HUDEP-2 (cell line): ENCODE data around the gene YES1.

ENCODE experiments used
- DNase-seq, 76 experiments: peaks; one replicate each; lab custom pipeline; 2025; ENCODE audit not compliant: unreplicated experiment in 76 of 76; lab: John Stamatoyannopoulos, UW

The YES1 gene

DNA sequence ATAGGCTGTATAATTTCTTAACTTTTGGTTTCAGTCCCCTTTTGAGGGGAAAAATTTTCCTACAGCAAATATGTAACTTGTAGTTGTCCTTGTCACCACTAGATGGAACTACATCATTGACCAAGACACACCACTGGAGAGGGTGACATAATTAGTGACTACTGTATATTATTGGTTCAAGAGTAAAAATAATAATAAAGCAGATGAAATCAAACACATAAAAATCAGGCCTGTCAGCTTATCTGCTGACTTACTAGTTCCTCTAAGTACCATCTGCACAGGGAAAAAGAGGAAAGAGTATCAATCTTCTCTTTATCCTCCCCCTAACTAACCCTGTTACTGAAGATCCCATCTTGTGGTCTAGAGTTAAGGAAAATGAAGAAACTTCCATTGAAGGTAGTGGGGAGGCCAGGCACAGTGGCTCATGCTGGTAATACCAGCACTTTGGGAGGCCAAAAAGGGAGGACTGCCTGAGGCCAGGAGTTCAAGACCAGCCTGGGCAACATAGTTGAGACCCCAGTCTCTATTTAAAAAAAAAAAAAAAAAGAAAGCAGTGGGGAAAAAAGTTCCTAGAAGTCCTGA lies 70.0 kb downstream of the YES1 start:
- DNase-seq = peak in 14 of 76 experiments; percentile 0 to 70 (median 13)

DNA sequence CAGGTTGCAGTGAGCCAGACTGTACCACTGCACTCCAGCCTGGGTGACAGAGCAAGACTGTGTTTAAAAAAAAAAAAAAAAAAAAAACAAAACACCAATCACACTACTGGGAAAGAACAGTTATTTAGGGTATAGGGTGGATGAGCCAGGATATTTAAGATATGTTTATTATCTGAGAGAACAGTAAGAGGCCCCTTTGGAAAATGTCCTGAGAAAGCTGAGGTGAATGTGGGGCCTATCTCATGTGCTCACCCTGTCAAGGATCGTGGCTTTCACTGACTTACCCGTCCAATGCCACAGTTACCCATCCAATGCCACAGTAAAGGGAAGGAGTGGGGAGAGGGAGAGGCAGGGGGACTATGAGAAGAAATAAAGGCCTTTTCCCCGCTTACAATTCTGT lies 79.7 kb downstream of the YES1 start:
- peak in 9 of 76 experiments; percentile 0 to 64 (median 17) for DNase-seq

DNA sequence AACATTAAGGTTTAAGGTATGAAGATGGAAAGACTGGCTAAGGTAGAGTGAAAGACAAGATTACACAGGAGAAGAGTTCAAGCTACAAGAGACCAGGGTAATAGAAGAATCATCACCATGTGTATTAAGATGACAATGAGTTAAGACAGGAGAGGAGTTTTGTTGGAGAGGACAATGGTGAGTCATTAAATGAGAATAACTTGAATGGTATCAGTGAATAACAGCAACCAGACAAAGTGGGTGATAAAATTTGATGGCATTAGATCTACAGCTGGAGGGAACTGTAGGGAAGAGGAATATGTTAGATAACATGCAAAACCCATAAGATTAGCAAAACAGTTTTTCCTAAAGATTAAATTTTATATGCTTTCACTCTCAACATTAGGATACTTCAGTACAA lies 80.9 kb downstream of the YES1 start:
- DNase-seq = peak in 30 of 76 experiments; percentile 0 to 82 (median 28)

DNA sequence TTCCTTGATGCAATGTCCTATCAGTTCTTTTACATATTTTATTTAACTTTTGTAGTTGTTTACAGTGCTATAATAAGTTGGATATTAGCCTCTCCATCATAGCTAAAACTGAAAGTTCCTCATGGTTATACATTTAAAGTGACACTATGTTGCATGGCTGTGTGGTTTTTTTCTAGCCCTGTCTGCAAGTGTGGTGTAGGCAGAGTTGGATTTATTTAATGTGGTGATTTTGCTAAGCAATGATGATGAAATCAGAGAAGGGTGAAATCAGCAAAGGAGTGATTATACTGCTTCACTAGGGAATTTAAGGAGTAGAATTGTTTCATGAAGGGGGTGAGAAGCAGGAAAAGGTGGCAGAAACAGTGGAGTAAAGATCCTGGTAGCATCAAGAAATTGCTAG lies 81.3 kb downstream of the YES1 start:
- peak in 1 of 76 experiments; percentile 37 for DNase-seq

DNA sequence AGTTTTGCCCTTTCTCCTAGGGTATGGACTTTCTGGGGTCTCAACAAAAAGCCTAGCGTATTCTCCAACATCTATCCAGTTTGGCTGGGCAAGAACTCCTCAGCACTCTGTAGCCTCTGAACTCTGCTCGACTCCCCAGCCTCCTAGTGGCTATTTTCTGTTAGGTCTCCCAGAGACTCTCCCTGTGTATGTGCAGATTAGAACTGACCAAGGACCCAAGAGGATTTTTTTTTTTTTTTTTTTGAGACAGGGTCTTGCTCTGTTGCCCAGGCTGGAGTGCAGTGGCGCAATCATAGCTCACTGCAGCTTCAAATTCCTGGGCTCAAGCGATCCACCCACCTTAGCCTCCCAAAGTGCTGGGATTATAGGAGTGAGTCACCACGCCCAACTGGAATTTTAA lies 81.9 kb downstream of the YES1 start:
- DNase-seq = peak in 9 of 76 experiments; percentile 0 to 29 (median 15)

DNA sequence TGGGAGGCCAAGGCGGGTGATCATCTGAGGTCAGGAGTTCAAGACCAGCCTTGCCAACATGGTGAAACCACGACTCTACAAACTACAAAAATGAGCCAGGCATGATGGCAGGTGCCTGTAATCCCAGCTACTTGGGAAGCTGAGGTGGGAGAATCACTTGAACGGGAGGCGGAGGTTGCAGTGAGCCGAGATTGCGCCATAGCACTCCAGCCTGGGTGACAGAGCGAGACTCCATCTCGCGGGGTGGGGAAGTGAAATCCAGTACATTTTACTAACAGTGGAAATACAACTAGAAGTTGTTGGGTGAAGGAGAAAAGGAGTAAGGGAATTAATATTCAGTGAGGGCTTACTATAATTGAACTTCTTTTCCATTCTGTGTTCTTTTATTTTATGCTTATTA lies 86.4 kb downstream of the YES1 start:
- DNase-seq = no peak

DNA sequence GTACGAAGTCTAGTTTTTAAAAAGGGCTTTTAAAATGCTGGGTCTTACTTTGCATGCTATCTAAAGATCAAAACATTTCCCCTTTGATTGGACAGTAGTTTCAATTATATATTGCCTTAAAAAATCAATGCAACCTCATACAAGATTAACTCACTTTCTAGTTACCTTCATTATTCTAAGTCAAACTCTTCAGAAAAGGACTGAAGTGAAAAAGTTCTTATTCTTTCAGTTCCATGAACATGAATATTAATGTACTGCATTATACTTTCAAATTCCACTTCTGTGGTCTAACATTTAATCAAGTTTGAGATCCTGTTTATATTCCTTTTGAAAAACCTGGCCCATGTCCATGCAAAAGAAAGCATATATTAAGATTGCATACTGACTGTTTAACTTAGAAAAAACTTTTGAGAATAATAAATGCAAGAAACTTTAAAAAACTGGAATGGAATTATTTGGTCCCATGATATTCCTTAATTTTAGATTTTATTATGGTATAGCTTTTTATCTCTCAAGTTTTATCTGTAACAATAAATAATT lies 88.4 kb downstream of the YES1 start:
- DNase-seq = no peak

DNA sequence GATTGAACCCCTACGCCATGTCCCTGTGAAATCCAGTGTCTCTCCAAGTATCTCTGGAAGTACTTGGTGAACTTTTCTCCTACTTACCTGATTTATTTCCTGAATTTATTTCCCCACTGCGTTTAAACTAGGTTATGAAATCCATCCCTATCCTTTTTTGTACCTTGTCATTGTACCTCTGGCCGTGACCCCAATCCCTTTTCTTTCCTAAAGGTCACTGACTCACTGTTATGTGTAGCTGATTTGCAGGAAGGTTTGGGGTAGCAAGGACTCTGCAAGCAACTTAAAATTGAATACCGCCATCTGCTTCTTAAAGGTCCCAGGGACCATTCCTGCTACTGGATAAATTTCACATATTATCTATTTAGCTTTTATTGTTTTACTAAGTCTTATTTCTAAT lies 95.0 kb downstream of the YES1 start:
- DNase-seq = no peak

DNA sequence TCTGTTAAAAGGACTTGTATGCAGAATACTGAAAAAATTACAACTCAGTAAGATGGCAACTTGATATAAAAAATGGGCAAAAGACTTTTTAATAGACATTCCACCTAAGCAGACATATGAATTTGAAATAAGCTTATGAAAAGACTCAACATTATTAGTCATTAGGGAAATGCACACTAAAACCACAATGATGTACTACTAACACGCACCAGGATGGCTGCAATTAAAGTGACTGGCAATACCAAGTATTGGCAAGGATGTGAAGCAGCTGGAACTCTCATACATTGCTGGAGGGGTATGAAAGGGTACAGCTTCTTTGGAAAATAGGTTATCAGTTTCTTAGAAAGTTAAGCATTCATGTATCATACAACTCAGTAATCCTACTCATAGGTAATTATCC lies 96.4 kb downstream of the YES1 start:
- no peak for DNase-seq

DNA sequence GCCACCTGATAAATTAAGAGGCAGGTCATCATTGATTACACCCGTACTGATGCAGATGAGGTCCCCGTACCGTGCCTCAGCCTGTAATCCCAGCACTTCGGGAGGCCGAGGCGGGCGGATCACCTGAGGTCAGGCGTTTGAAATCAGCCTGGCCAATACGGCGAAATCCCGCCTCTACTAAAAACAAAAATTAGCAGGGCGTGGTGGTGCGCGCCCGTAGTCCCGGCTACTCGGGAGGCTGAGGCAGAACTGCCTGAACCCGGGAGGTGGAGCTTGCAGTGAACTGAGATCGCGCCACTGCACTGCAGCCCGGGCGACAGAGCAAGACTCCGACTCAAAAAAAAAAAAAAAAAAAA lies 98.9 kb downstream of the YES1 start:
- no peak for DNase-seq

DNA sequence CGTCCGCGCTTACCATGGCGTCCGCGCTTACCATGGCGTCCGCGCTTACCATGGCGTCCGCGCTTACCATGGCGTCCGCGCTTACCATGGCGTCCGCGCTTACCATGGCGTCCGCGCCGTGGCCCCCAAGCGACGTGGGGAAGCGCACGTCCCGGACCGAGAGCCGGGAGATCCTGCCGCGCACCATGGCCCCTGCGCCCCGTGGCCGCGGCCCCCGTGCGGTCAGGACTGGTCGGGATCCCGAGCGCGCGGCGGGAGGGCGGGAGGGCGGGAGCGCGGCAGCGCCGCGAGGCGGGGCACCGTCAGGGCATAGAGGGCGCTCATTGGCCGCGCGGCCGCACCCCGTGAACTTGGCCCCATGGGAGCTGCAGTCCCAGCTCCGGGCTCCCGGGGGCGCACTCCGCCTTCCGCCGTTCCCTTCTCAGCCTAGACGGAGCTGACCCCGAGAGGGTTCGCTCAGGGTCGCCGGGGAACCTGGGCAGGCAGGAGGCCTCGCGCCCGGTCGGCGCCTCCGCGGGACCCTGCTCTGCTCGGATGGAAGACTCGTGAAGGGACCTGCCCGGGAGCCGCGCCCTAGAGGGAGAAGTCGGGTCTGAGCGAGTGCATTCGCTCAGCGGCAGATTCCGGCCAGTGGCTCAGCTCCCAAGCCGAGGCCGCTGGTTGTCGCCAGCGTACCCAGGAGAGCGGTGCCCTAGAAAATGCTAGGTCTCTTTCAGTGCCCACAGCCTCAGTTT lies 99.5 kb downstream of the YES1 start, which contains the start of gene ENOSF1:
Gene ENOSF1, minus strand, starts transcription at position 230 of the 734 bp plus-strand sequence. Its CDS starts 43 bp downstream, at position 187.
- DNase-seq = peak in 73 of 76 experiments; percentile 0 to 95 (median 68)

DNA sequence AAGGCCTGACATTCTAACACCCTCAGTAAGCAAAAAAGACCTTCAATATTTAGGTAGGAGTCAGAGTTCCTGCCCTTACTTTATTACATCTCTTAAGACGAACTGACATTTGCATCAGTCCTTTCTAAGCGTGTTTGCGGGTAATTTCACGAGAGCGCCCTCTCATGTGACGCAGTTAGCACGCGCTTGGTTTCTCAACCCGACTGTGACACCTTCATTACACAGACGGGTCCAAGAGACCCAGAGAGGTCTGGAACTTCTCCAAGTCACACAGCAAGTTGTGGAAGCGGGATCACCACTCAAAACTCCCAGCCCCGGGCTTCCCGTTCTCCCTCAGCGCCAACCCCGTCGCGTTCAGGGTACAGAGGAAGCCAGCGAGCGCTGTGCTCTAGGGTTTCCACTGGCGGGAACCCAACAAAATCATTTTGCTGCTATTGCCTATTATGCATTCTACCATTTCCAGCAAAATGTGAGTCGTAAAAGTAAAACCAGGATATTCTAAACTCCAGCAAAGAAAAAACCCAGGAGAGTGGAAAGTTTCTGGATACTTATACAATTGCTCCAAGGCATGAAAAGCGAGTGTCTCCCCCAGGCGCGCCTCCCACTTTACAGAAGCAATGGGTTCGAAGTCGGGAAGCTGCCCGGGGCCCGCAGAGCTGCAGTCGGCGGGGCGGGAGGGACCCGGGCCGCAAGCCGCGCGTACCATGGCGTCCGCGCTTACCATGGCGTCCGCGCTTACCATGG lies 100.2 kb downstream of the YES1 start:
- DNase-seq = peak in 71 of 76 experiments; percentile 5 to 88 (median 46)

DNA sequence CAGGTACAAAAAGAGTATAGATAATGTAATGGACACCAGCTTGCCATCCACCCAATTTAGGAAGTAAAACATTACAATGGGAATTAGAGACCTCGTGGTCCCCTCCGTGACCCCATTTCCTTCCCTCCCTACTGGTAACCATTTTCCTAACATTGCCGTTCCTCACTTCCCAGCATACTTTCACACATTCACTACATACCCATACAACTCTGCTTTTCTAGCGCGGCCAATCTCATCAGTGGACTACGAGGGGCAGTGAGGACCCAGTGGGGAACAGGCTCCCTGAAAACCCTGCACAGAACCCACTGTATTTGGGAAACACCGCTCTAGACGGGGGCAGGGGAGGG lies 100.8 kb downstream of the YES1 start:
- peak in 8 of 76 experiments; percentile 39 to 64 (median 56) for DNase-seq

DNA sequence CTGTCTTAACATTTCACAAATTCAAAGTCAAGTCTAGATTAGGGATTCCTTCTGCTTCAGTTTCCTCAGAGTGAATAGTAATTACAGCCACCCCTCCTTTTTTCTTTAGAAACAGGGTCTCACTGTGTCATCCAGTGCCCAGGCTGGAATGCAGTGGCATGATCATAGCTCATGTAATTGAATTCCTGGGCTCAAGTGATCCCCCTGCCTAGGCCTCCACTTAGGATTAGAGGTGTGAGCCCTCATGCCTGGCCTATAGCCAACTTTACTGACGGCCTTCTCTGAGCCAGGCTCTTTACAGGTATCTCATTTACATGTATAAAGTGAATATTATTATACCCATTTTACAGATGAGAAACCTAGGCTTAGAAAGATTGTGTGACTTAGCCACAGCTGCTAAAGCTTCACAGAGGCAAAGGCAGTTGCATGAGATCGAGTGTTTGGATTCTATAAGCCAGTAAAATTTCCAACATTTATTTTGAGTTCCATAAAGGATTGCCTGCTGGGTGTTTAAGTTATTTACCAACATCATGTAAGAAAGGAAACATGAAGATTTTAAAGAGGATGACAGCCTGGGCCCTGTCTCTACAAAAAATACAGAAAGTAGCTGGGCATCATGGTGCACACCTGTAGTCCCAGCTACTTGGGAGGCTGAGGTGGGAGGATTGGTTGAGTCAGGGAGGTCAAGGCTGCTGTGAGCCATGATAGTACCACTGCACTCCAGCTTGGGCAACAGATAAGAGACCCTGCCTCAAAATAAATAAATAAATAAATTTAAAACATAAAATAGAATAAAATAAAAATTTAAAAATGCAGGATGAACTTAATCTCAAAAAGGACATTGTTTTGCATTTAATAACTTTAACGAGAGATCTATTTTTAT lies 101.4 kb downstream of the YES1 start:
- DNase-seq = peak in 4 of 76 experiments; percentile 0 to 28 (median 15)

DNA sequence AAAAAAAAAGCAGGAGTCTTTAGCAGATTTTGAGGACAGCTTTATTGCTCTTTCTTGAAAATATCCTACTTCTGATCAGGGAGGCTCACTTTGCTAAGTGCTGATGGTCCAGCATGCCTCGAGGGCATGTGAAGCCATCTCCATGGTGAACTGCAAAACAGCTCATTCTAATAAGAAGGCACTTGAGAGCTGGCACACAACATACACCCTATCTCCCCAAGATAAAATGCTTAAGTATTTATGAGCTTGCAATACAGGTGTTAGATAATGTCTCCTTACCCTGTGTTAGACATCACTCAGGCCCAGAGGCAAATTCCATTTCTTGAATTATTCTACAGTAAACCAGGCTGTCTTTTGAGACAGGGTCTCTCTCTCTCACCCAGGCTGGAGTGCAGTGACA lies 102.3 kb downstream of the YES1 start:
- DNase-seq = no peak

DNA sequence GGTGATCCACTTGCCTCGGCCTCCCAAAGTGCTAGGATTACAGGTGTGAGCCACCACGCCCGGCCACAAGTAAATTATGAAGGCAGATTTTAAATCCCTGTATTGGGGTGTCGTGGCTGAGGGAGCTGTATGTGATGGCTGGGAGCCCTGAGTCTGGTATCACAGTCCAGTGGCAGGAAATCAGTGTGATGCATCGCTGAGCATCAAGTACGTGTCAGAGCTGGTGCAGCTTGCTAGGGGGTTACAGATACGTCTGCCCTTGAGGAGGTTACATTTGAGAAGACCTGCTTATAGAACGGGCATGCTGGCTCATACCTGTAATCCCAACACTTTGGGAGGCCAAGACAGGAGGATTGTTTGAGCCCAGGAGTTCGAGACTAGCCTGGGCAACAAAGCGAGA lies 103.9 kb downstream of the YES1 start:
- DNase-seq = no peak

DNA sequence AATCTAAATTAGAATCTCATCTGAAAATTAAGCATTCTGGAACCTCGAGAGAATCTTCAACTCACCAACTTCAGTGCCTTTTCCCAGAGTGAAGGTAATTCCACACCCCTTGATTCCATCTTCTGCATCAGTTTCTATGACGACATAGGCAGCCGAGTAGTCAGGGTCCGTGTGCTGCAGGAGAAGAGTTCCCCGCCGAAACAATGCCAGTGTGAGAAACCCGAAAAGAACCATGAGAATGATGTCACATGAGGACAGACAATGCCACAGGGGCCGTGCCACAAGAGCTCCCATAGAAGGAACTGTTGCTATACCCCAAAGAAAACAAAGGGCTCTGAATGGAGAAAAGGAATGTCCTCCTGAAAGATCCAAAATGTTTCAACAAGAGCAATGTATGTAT lies 105.6 kb downstream of the YES1 start:
- no peak for DNase-seq

DNA sequence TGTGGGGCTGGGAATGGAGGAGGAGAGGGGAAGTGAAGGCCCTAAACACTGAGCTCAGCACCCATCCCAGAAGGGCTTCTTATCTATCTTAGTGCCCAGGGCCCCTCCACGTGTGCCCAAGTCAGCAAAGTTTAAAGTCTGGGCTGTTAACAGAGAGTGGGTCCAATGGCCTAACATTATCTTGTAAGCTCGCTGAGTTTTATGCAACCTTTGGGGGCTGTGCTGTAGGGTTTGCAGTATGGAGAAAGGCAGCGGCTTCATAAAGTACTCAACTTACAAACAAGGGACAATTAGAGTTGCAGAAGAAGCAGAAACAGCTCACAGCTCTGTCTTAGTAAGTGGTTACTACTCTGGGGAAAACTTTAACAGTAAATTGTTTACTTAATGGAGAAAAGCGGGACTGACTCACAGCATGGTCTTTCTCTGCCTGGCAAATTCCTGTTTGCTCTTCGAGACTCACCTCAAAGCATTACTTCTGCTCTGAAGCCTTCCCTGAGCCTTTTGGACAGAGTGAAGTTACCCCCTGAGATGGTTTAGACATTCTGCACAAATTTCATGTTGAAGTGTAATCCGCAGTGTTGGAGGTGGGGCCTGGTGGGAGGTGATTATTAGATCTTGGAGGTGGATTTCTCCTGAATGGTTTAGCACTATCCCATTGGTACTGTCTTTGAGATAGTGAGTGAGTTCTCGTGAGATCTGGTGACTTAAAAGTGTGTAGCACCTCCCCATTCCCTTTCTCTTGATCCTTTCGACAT lies 108.7 kb downstream of the YES1 start:
- DNase-seq = no peak

DNA sequence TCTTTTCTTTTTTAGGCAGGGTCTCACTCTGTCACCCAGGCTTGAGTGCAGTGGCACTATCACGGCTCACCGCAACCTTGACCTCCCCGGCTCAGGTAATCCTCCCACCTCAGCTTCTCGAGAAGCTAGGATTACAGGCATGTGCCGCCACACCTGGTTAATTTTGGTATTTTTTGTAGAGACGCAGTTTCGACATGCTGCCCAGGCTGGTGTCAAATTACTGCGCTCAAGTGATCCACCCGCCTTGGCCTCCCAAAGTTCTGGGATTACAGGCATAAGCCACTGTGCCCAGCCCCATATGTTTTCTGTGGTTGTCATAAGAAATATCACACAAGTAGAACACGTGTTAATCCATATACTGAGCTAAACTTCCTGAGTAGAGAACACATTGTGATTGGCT lies 114.2 kb downstream of the YES1 start:
- no peak for DNase-seq

DNA sequence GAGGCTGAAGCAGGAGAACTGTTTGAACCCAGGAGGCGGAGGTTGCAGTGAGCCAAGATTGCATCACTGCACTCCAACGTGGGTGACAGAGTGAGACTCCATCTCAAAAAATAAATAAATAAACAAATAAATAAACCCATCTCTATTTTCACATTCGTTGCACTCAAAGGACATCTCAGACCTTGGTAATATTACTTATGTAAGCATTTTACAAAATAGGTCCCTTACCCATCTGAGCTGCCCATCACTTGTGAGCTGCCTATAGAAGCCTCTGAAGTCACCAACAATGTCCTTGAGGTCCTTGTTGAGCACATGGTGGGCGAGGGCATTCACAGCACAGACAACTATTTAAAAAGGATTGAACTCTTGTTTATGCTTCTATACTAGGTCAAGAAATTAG lies 115.0 kb downstream of the YES1 start:
- no peak for DNase-seq
